Stimulated activated CD8-positive, alpha-beta memory T cell treated with anti-CD3 and anti-CD28 coated beads, Interleukin-4, amount 100 ng/mL, for 24 hours (primary cell): ENCODE measurements around the gene SSH2.

ENCODE experiments used
- DNase-seq: peaks from one replicate; pipeline ENCODE4 v3.0.0-alpha.2; 2020; ENCODE audit warnings: low read depth

SSH2 gene

DNA sequence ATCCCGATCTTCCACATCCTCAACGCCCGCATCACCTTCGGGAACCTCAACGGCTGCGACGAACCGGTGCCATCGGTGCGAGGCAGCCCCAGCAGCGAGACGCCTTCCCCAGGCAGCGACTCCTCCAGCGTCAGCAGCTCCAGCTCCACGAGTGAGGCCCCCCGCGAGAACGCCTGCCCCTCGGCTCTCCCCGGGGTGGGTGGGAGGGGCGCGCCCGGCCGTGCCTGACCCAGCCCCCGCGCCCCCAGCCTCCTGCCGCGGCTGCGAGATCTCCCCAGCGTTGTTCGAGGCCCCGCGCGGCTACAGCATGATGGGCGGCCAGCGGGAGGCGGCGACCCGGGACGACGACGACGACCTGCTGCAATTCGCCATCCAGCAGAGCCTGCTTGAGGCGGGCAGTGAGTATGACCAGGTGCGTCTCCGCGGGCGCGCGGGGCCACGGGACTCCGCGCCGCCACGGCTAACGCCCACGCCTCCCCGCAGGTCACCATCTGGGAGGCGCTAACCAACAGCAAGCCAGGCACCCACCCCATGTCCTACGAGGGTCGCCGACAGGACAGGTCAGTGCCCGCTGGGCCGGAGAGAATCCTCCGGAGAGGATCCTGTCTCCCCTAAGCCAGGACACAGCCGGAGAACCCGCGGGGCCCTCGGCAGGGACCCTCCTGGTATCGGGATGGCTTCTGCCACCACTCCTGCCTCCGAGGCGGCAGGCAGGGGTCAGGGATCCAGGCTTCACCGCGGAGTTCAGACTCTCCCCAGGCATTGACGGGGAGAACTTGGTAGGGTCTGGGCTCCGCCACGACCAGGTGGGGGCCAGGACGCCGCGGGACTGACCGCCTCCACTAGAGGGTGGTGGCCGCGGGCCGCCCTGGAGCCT, 317.4 kb downstream of the SSH2 start:
- DNase-seq, result no peak

DNA sequence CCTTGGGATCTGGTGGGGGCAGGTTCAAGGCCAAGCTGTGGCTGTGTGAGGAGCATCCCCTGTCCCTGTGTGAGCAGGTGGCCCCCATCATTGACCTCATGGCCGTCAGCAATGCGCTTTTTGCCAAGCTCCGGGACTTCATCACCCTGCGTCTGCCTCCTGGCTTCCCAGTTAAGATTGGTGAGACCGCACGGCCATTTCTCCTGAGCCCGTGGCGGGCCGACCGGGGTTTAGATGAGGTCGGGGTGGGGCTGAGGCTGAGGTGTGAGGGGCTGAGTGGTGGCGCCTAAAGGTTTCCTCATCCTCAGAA, 318.0 kb downstream of the SSH2 start:
- DNase-seq, result no peak

GRCh38 chr17:29611351-29612093, 318.5 kb downstream of the SSH2 start:
- no peak for DNase-seq

DNA sequence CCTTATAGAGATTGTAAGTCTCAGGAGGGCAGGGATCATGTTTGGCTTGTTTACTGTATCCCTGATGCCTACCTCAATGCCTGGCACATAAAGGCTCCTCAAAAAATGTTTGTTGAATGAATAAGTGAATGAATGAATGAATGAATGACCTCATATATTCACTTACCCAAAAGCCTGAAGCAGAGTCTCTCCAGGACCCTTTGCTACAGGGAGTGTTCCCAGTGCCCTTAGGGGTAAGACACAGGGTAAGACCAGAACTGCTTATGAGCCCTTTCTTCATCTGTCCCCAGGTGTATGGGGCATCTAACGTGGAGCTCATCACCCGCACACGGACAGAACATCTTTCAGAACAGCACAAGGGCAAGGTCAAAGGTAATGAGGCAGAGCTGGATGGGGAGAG, 319.6 kb downstream of the SSH2 start:
- no peak for DNase-seq

GRCh38 chr17:29608986-29609385, 321.0 kb downstream of the SSH2 start:
- no peak for DNase-seq

- DNase-seq, result no peak
Observed at GRCh38 chr17:29607557-29608195, 322.4 kb downstream of the SSH2 start.

GRCh38 chr17:29603109-29603674, 326.8 kb downstream of the SSH2 start:
- no peak for DNase-seq

DNA sequence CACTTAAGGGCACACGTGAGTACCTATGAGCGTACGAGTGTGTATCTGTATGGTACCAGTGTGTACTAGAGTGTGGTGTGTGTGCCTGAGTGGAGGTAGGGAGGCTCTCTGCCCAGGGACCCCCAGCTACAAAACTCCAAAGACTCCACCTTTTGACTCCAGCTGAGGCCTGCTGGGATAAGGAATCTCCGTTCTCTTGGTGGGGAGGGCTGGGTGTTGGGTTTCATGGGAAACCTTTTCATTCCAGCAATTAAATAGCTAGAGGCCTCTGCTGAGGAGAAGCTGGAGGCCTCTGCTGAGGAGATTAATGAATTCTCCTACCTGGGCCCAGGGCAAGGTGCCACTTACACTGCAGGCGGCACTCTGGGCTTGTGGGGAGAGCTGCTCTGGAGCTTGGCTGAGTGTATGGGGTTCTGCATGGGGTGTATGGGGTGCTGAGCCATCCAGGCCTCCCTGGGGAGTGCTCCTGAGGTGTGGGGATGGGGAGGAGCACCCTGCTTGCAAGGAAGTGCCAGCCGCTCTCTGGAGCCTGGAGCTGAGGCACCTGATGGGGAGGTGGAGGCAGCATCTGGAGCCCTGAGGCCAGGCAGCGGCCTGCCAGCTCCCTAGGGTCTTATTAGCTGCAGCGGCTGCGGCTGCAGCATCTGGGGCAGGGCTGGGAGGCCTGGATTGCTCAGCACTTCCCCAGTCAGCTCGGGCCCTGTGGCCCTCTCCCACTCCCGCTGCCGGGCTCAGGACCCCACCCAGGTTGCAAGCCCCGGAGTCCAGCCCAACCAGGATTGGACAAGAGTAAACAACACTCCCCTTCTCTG, 332.5 kb downstream of the SSH2 start:
- no peak for DNase-seq

DNA sequence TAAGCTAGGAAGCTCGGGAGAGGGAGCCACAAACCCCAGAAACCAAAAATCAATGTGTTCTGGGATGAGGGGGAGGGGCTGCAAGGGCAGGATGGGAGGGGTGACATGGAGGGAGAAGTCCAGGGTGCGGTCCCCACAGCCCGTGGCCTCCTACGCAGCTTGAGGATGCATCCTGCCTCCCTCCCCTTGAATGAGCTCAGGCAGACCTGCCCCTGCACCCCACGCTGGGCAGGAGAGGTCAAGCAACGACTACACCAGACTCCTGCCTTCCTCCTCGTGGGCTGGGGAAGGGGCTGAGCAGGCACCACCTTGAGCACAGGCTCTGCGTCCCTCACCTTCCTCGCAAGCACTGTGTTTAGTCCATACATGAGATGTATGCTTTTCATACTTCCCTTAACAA, 333.2 kb downstream of the SSH2 start:
- DNase-seq, result no peak

GRCh38 chr17:29595943-29596774, 333.9 kb downstream of the SSH2 start:
- no peak for DNase-seq

DNA sequence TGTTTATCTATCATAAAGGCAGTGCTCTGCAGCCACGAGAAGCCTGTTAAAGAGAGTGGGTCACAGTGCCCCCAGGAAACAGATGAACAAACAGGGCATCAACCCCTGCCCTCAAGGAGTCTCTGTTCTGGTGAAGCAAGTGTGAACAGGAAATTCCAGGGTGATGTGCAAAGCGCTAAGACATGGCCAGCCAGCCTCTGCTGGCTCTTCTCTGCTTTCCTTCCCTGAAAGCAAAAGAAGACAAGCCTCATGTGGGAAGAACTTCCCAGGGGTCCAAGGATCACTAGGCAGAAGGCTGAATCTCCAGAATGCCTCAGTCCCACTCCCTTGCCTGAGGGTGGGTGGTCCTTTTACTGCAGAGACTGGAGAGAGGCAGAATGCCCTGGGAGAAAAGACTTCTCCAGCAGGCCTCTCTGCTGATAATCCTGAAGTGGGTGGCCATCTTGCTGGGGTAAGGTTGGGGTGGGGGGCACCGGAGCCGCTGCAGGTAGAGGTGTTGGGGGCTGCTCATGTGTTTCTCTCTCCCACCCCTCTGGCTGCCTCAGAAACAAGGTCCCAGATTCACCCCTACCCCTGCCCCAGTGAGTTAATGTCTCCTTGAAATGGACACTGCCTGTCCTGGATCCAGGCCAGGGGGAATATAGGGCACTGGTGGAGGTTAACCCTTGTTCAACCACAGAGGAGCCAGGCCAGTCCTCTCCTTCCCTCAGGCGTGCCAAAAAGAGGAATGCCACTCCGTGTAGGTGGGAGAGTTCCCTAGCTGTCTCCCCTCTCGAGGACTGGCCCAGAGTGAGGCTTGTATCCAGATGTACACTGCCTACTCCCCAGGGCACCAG, 334.7 kb downstream of the SSH2 start:
- DNase-seq, result no peak

GRCh38 chr17:29594519-29595090, 335.4 kb downstream of the SSH2 start:
- DNase-seq, result no peak

DNA sequence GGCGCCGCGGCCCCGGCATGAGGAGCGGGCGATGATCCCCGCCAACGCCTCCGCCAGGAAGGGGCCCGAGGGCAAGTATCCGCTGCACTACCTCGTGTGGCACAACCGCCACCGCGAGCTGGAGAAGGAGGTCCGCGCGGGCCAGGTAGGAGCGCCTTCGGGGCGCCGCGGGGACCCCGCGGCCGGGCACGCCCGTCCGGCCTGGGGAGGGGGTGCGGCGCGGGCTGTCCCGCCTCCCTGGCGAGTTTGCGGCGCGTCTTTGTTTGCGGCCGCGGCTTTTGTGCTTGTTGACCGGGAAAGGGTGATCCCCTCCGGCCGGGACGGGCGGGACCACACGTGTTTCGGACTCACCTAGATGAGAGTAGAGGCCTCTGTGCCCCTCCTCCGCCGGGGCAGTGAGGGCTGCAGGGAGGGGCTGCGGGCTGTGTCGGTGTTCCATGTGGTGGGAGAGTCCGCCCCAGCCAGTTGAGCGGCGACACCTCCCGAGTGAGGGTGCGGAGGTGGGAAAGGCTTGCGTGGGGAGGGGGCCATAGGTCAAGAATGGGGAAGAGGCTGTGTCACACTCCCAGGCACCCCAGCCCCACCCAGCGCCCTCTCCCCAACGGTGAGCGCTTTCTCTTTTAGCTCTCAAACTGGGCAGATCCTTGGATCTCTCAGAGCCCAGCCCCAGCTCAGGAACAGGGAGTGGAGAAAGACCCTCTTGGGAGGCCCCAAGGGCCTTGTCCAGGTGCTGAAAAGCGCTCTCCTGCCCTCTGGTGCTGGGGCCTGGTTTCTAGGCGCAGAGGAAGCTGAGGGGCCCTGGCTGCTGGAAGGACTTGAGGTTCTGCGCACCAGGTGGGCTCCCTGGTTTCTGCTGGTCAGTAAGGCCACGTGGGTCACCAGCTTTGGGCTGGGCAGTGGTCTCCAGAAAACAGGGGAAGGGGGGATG, 336.2 kb downstream of the SSH2 start:
- no peak for DNase-seq

GRCh38 chr17:29592850-29593551, 337.0 kb downstream of the SSH2 start, which contains the start of gene ANKRD13B:
ANKRD13B (plus strand) TSS chr17:29593132; CDS start chr17:29593622, 490 bp downstream.
- DNase-seq, result no peak

DNA sequence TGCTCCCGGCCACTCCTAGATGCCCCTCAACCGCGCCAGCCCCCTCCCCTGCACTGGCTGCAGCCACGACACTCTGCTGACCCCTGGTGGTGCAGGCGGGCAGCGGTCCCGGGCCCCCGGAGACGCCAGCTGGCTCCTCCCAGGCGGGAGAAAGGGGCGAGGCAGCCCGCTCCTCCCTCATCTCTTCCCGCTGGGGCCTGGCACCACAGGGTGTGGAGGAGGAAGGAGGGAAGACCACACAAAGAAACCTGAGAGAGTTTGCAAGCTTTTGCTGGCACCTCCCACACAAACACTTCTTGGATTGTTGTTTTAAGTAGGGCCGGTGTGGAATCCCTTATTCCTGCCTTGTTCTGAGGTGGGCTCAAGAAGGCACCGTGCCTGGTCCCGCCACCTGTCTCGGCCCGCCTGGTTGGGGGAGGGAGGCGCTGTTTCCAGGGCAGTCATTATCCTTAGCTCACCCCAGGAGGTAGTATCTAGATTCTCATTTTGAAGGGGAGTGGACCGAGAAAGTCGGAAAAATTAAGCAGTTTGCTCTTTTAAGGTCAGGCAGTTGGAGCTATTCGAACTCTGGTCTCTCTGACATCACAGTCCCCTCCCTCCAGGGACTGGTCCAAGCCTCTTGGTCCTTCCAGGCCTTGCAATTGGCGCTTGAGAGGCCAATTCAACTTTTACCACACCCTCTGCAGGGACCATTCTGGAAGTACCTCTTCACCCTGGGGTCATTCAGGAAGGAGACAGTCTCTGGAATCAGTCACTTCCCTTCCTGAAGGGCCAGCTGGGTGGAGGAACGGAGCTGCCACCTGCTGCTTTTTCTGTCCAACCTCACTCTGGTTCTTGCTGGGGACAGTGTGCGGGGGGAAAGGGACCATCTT, 338.1 kb downstream of the SSH2 start:
- DNase-seq, result peak; percentile 76

- no peak for DNase-seq
Observed at GRCh38 chr17:29591146-29591736, 338.8 kb downstream of the SSH2 start.
